Stimulated activated CD4-positive, alpha-beta T cell treated with anti-CD3 and anti-CD28 coated beads, Interleukin-4, amount 100 ng/mL, for 24 hours (primary cell): ENCODE measurements around the gene DNAJC5.
"Not testable (repeated sequence)": the region's sequence is repeated elsewhere in the genome, so short reads cannot be mapped to it uniquely, and the experiment has no call there.

Experiments
- DNase-seq: peaks from one replicate; pipeline ENCODE4 v3.0.0-alpha.2; 2020

Gene DNAJC5

DNA sequence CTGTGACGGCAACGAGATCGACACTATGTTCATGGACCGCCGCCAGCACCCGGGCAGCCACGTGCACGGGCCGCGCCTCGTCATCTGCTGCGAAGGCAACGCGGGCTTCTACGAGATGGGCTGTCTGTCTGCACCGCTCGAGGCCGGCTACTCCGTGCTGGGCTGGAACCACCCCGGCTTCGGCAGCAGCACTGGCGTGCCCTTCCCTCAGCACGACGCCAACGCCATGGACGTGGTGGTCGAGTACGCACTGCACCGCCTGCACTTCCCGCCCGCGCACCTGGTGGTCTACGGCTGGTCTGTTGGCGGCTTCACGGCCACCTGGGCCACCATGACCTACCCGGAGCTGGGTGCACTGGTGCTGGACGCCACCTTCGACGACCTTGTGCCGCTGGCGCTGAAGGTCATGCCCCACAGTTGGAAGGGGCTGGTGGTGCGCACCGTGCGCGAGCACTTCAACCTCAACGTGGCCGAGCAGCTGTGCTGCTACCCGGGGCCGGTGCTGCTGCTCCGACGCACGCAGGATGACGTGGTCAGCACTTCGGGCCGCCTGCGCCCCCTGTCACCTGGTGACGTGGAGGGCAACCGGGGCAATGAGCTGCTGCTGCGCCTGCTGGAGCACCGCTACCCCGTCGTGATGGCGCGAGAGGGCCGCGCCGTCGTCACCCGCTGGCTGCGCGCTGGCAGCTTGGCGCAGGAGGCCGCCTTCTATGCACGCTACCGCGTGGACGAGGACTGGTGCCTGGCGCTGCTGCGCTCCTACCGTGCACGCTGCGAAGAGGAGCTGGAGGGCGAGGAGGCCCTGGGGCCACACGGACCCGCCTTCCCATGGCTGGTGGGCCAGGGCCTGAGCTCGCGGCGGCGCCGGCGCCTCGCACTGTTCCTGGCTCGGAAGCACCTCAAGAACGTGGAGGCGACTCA, 32.7 kb upstream of the DNAJC5 start:
- DNase-seq: no peak

DNA sequence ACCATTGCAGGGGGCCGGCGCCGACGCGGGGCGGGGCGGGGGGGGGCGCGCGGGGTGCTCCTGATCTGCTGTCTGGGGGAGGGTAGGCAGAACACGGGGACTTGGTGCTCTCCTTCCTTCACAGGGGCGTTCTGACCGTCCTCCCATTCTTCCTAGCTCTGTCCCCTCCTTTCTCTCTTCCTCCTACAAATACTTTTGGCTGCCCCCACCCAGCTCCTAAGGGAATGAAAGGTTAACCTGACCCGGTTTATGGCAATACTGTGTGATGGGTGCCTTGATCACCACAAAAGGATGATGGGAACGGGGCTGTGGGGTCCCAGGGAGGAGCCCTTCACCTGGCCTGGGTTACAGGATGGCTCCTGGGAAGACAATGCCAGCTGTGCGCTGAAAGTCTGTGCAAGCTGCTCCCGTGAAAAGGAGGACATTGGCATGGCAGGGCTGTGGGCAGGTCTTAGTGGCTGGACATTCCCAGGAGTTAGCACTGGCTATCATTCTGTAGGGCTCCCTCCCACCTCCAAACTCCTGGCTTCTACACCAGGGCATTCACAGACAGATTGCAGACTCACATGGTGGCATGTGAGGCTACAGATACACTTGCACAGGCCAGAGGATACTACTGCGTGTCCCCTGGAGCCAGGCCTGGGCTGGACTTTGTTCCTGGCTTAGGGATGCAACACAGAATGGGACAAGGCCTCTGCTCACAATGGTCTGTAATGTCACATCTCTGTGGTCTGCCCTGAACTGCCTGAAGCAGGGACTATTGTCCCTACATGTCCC, 31.7 kb upstream of the DNAJC5 start:
- no peak for DNase-seq

DNA sequence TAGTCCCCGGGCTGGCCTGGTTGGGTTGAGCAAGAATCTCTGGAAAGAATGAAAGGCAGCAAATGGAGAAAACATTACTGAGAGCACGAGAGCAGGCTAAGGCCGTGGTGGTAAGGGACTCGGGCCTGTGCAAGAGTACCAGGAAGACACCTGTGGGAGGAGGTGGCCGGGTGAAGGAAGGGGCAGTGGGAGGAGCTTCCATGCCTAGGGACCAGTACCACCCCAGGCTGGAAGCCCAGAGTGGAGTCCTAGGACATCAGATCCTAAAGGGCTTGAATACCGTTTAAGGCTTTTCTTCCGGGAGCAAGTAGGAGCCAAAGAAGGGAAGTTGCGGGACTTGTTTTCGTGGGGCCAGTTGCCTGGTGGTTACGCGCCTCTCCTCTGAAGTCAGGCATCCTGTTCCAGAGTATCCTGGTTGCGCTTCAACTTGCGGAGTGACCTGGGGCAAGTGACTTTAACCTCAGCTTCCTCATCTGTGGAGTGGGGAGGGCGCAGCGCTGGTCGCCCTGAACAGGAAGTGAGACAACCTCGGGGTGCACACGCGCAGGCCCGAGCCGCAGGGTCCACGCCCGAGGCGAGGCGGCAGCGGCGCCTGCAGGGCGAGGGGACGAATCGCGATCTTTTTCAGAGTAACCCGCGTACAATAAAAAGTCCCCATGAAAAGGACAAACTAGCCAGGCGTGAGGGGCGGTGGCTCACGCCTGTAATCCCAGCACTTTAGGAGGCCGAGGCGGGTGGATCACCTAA, 31.0 kb upstream of the DNAJC5 start:
- peak; percentile 79 for DNase-seq

DNA sequence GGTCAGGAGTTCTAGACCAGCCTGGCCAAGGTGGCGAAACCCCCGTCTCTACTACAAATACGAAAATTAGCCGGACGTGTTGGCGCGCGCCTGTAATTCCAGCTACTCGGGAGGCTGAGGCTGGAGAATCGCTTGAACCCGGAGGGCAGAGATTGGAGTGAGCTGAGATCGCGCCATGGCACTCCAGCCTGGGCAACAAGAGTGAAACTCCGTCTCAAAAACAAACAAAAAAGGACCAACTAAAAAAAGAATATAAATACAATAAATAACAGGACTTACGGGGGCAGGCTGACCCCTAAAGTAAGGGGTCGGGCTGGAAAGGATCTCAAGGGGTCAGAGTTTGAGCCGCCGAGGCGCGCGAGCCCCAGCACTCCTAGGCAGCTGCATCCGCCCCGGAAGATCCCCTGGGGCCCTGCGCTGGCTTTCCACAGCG, 30.4 kb upstream of the DNAJC5 start:
- DNase-seq: no peak

DNA sequence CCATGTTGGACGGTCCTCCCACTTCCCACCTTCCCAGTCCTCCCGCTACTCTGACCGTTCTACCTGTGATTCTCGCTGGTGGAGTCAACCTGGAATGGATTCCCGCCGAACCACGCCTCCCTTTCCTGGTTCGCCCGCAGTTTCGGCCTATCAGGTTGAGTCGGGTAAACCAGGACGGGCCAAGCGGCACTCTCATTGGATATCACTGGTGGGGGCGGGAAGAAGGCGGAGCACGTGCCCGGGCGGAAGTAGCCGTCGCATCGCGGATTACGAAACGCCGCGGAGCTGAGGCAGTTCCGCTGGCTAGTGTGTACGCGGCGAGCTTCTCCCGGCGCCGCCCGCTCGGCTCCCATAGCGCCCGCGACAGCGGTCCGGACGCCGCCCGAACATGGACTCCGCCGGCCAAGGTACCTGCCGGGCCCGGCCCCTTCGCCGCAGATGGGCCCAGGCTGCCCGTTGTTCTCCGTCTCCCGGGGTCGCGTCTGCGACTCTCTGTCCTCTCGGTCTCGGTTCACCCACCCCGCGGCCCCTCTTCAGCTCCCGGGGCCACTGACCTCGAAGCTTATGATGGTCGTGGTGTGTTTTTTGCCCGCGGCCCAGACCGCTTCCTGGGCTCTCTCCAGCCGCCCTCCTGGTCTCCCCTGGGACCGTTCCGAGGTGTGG, 29.8 kb upstream of the DNAJC5 start, which contains the start of gene TPD52L2:
TPD52L2 (plus strand) TSS at position 293 of the 663 bp plus-strand sequence; CDS start at position 389, 96 bp downstream.
- peak; percentile 99 for DNase-seq

DNA sequence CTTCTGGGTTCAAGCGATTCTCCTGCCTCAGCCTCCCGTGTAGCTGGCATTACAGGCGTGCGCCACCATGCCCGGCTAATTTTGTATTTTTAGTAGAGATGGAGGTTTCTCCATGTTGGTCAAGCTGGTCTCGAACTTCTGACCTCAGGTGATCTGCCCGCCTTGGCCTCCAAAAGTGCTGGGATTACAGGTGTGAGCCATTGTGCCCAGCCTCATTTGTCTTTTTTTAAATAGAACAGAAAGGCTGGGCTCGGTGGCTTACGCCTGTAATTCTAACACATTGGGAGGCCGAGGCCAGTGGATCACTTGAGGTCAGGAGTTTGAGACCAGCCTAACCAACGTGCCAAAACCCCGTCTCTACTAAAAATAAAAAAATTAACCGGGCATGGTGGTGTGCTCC, 27.9 kb upstream of the DNAJC5 start:
- not testable (repeated sequence) for DNase-seq

DNA sequence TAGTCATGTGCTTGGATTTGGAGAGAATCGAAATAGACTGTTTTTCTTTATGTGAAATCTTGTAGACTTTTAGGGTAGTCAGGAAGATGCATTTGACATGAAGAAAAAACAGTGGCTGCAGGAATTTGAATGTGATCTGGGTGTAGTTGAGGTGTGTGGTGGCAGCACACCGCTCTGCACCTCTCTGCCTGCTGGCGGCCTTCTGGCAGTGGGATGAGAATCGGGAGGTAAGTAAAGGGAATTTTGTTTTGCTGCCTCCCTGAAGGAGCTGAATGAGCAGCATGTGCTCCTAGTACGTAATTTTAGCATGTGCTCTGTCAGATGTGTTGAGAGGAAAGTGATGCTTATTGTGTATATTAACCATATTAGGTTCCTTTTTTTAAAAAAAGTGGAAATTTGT, 26.7 kb upstream of the DNAJC5 start:
- no peak for DNase-seq

DNA sequence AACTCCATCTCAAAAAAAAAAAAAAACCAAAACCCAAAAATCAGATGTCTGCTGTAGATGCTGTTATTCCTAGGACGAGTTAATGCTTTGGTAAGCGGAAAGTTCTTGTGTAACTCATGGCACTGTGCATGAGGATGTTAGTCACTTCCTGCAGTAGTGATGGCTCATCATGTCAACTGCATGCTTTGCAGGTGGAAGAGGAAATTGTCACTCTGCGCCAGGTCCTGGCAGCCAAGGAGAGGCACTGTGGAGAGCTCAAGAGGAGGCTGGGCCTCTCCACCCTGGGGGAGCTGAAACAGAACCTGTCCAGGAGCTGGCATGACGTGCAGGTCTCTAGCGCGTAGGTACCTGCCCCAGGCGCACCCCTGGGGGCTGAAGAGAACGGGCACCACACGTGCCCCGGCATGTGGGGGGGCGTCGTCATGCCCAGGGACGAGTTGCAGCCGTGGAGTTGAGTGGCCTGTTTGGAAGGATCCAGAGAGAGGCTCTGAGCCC, 21.4 kb upstream of the DNAJC5 start:
- DNase-seq: peak; percentile 64

DNA sequence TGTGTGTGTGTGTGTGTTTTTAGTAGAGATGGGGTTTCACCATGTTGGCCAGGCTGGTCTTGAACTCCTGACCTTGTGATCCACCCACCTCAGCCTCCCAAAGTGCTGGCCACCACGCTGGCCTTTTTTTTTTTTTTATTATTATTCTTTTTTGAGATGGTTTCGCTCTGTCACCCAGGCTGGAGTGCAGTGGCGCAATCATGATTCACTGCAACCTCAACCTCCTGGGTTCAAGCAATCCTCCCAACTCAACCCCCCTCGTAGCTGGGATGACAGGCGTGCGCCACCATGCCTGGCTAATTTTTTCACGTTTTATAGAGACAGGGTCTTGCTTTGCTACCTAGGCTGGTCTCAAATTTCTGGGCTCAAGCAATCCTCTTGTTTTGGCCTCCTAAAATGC, 20.7 kb upstream of the DNAJC5 start:
- DNase-seq: not testable (repeated sequence)

DNA sequence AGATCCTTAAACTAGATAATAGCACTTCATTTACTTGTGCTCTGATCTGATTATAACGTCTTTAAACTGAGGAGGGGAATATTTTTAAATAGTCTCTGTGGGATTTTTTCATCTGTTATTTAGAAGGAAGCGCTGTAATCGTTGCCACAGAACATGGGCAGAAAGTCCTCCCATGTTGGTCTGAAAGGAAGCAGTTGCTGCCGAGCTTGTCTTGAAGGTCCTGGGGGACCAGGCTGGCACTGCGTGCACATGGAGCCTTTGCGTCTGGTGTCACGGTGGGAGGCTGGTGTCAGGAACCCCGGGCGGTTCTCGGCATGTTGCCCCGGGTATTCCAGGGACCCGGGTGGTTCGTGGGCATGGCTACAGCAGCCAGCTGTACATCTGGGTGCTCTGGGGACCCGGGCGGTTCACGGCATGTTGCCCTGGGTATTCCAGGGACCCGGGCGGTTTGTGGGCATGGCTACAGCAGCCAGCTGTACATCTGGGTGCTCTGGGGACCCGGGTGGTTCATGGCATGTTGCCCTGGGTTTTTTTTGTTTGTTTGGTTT, 18.4 kb upstream of the DNAJC5 start:
- no peak for DNase-seq

DNA sequence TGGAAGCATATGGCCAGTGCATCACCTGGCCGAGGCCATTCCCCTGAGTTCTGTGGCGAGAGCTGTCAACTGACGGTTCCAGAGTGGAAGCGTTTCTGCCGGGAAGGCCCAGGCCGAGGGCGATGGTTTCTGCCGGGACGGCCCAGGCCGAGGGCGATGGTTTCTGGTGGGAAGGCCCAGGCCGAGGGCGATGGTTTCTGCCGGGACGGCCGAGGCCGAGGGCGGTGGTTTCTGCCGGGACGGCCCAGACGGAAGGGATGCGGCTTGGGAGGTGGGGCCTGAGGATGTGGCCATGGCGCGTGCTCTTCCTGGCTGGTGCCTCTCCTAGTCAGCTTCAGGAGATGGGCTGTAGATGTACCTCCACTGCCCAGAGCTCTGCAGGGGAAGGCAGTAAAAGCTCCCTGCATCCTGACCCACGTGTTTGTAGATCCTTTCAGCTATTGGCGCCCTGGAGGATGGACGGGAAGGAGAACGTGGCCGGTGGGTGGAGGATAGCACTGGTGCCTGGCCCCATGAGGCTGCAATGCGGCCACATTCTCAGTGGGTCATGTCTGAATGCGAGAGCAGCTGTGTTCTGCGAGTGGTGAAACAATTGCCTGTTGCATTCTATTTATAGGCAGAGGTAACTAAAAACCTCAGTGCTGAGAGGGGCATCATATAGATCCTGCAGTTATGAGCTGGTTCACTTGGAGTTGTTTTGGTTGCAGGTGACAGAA, 17.0 kb upstream of the DNAJC5 start:
- DNase-seq: no peak

DNA sequence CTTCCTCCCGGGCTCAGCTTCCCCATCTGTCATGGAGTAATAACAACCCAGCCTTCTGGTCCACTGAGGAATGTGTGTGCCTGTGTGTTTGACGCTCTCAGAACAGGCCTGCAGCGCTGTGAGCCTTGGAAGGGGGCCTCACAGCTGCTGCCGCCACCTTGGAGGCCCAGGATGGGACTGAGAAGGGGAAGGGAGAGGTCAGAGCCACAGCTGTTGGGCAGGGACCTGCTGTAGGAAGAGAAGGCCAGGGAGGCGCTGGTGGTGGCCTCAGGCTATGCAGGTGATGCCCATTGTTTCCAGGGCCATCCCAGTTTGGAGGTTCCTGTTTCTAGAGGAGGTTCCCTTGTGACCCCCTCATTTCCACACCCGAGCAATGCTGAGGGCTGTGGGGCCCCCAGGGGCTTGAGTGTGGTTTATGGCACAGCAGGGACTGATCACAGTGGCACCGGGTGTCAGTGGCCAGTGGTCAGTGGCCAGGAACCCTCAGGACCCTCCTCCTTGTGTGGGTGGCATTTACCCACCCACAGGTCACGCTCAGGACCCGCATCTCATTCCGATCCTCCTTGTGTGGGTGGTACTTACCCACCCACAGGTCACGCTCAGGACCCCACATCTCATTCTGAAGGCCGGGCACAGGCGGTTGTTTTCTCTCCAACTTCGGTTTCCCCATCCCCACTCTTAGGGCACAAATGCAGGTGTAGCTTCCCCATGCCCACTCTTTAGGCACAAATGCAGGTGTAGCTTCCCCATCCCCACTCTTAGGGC, 15.8 kb upstream of the DNAJC5 start:
- DNase-seq: no peak

DNA sequence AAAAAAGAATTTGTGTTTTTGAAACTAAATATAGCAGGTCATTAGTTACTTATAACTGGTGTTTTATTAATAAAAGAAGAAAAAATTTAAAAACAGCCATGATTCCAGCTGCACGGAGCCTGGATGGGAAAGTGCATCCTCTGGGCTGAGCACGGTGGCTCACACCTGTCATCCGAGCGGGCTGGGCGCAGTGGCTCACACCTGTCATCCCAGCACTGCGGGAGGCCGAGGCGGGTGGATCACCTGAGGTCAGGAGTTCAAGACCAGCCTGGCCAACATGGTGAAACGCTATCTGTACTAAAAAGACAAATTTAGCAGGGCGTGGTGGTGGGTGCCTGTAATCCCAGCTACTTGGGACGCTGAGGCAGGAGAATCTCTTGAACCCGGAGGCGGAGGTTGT, 14.0 kb upstream of the DNAJC5 start:
- not testable (repeated sequence) for DNase-seq

DNA sequence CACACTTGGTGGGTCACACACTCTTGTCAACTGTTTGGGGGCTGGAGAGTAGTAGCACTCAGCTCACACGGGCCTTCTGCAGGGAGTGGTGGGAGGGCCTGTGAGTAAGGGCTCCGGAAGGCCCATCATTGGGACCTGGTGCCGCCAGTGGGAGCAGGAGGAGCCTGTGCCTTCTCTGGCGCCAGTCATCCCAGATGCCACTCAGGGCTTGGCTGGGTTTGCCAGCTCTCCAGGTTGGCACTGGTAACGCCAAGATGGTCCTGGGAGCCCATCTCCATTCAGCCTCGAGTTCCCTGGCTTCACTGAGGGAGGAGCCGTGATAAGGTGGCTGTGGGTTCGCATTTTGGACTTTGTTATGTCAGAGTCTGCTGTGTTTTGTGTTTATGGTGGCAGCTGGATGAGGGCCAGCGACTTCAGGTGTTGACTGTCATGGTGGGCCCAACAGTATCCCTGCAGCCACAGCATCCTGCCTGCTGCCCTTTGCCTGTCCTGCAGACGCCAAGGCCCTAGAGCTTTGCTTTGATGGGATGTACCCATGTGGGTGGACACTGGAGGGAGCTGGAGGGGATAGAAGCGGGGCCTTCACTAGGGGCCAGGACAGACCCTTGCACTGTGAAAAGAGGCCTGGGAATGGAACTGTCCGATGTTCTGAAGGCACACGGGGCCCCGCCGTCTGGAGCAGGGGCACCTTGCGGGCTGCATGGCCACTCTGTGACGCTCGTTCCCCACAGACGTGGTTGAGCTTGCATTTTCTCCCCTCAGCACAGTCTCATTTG, 13.3 kb upstream of the DNAJC5 start:
- no peak for DNase-seq

DNA sequence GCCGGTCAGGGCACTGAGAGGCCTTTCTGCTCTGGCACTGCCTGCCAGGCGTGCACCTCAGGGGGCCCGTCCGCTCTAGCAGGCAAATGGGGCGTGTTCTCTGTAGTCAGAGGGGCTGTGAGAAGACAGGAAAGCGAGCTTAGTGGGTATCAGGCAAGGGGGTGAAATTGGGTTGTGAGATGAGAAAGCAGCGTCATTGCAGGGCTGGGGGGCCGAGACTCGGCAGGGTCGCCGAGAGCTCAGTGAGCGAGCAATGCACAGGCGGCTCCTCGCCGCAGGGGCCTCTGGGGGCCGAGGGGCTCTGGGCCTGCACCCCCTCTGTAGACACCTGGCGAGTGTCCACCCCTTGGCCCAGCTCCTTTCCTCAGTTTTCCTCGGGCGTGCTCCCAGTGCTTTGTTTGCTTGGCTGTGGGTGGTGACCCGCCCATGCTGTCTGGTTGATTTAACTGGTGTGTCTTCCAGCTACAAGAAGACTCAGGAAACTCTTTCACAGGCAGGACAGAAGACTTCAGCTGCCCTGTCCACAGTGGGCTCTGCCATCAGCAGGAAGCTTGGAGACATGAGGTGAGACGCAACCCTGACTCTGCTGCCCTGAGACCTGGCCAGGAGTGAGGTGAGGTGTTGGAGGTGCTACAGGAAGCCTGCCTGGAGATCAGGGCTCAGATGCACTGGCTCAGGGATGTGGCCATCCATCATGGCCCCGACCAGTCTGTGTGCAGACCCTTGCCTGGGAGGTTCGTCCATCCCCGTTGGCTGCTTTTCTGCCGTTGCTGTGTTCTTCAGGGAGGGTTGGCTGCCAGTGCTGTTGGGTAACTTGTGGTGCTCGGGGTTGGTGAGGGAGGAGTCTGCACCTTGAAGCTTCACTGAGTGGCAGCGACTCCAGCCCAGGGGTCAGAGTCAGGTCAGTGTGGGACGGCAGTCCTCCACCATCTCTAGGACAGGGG, 12.4 kb upstream of the DNAJC5 start:
- no peak for DNase-seq

DNA sequence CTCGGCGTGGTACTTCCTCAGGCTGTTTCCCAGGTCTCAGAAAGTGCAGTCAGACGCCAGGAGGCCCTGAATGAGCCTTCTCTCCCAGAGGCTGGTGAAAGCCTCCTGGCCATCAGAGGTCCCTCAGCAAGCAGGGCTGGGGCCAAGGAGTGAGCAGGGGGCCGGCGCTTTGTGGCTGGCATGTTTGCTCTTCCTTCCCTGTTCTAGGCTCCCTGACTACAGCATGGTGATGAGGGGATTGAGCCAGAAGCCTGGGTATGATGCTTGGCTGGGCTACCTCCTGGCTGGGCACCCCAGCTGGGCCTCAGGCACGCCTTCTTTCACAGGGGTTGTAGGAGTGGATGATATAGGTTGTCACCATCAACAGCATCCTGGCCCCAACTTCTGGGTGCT, 11.7 kb upstream of the DNAJC5 start:
- no peak for DNase-seq

DNA sequence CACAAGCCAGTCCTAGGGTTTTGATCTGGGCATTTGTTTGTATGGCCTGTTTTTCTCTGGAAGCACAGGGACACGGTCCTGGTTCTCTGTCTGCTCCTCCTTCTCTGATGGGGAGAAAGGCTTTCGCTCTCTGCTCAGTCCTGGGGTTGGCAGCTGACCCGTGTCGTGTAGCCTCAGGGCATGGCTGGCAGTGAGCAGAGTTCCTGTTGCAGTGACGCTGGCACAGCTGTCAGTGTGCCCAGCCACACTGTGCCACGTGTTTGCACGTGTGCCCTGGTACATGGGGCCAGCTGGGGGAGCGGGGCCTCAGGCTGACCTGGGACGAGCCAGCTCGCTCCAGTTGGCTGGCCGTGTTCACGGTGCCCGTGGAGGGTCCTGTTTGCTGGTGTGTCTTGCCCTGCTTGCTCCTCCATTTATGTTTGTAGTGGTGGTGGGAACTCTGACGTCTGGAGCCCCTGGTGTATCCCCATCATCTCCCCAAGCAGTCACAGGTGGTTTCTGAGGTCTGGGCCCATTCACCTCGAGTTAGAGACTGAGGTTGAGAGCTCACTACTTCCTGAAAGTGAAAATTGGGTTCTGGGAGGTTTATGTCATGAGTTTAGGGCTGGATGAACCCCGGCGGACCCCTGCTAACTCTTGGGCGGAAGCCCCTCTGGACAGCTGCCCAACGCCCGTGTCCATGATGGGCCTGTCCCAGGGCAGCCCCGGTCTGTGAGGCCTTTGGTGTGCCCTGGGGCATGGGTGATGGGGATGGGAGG, 10.2 kb upstream of the DNAJC5 start:
- DNase-seq: no peak
